NAMALWA (cell line): ENCODE data around the gene COL9A3.

Source experiments
- DNase-seq: peaks from one replicate; pipeline ENCODE4 v3.0.0-alpha.2; 2015; ENCODE audit warnings: low spot score

COL9A3 gene

GRCh38 chr20:62823688-62824475 lies 7.0 kb downstream of the COL9A3 start:
- no peak for DNase-seq

GRCh38 chr20:62824476-62825332 lies 7.9 kb downstream of the COL9A3 start:
- DNase-seq: peak; percentile 82

- no peak for DNase-seq
Observed at GRCh38 chr20:62825333-62825985, 8.6 kb downstream of the COL9A3 start.

- DNase-seq: peak; percentile 87
Observed at GRCh38 chr20:62825986-62826645, 9.3 kb downstream of the COL9A3 start.

GRCh38 chr20:62826646-62827310 lies 9.9 kb downstream of the COL9A3 start:
- no peak for DNase-seq

DNA sequence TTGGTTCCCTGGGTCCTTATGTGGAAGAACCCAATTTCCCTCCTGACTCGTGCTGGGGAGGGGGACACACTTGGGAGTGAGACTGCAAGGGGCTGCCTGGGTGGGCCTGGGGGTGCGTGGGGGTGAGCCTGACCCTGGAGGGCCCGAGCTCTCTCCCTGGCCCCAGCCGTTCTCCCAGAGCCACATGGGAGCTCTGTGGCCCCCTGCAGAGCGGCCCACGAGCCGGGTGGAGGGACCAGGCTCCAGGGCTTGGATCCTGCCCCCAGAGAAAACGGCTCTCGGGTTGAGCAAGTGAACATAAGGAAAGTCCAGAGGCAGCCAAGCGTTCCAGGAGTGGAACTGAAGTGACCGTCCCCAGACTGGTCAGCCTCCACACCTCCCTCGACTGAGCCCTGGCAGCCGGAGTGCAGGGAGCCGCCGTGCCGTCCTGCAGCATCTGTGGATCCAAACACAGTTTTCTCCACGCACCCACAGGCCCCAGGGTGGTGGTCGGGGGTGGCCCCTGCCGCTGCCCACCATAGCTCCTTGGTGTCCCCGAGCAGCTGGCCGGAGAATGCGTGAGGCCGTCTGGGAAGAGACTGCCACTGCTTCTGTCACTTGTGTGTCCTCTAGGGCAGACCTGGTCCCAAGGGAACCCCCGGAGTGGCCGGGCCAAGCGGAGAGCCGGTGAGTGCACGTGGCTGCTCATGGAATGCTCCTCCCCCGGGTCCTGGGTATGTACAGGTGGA lies 10.6 kb downstream of the COL9A3 start:
- DNase-seq: no peak

DNA sequence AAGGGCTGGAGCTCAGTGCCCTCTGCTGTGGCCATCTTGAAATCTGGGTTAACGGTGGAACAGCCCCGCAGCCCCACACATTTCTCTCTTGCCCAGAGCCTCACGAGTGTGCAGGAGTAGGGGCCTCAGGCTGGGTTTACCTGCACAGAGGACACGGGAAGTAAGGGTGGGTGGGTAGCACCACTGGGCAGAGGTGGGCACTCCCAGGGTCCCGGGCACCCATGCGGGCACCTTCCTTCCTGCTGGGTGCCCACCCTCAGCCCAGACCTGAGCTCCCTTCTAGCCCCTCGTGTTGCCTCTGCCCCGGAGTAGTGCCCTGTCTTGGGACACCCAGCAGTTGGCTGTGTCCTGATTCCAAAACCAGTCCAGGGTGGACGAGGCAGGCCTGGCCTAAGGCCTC lies 11.2 kb downstream of the COL9A3 start:
- DNase-seq: no peak

- DNase-seq: no peak
Observed at GRCh38 chr20:62828511-62829230, 11.8 kb downstream of the COL9A3 start.

- no peak for DNase-seq
Observed at GRCh38 chr20:62829231-62830230, 12.7 kb downstream of the COL9A3 start.

GRCh38 chr20:62830251-62830650 lies 13.4 kb downstream of the COL9A3 start:
- DNase-seq: no peak

GRCh38 chr20:62830821-62831220 lies 14.0 kb downstream of the COL9A3 start:
- DNase-seq: no peak

DNA sequence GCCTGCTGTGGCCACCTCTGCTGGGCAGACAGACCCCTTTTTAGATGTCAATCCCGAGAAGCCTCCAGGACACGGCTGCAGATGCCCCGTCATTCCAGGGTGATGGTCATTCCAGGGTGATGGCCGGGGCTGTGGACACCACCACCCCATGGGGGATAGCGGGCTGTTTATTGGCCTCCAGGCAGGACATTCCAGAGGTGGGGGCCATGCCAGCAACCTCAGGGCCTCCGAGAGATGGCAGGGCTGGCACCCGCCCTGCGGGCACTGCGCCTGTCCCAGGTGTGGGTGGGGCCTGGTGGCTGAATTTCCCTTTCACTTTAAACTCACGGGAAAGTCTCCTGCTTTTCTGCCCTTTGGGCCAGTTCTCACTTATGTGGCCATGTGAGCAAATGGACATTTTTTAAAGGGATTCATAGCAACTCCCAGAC lies 14.5 kb downstream of the COL9A3 start:
- no peak for DNase-seq

DNA sequence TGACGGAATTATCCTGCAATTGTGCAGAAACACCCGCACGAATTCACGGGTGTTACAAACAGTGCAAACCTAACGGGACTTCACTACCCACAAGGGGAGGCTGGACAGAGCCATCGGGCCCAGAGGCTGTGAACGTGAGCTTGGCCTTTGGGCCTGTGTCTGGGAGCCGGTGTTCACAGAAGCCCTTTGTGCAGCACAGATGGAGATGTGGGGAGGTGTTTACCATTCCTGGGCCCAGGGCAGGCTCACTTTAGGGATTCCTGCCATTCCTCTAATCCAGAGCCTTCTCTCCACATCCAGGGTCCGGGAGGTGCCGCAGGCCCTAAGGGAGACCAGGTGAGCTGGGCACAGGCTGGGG lies 15.0 kb downstream of the COL9A3 start:
- no peak for DNase-seq

DNA sequence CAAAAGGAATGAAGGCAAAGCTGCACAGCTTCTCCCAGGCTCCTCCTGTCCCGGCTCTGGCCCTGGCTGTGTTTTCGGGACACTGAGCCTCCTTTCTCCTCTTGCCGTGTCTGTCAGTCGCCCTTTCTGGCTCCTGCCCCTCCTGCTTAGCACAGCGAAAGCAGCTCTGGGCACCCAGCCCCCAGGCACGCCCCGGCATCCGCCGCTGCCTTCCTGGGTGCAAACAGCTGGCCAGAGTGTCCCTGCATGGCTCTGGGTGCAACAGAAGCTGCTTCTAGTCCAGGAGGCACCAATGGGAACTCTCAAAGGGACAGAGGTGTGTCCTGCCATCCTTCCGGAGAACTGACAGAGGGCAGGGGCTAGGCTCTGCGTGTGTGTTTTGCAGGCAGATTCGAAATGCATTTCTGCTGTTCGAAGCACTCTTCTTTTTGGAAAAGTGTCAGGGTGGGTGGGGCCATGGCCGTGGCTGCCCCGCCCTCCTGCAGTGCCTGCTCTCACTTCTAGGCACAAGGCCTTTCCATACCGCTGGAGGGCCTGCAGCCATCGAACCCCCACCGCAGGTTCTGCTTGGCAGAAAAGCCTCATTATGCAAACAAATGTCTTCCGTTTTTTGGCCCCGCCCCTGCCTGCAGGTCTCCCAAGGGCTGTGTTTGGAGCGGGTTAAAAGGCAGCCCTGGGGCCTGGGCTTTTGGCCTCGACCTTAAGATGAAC lies 15.5 kb downstream of the COL9A3 start:
- DNase-seq: peak; percentile 93

- peak; percentile 86 for DNase-seq
Observed at GRCh38 chr20:62832951-62833391, 16.1 kb downstream of the COL9A3 start.

- DNase-seq: no peak
Observed at GRCh38 chr20:62834967-62835730, 18.3 kb downstream of the COL9A3 start.
